ENCODE measurements around the gene IGFBPL1.
"Not testable (repeated sequence)": the region's sequence is repeated elsewhere in the genome, so short reads cannot be mapped to it uniquely, and the experiment has no call there.

IGFBPL1 gene

DNA sequence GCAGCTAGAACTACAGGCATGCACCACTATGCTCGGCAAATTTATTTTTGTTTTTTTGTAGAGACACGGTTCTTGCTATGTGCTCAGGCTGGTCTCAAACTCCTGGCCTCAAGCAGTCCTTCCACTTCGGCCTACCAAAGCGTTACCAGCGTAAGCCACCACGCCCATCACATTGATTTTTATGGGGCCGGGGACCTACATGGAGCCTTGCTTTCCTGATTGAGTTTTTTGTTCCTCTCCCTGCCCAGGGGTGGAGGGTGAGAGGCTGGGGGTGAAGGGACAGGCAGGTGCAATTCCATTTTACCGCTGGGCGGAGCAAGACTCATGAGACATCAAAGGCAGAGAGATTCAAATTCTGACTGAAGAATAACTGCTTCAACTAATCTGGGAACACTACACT is 29.8 kb downstream of the IGFBPL1 start:
- DNase-seq, result no peak

DNA sequence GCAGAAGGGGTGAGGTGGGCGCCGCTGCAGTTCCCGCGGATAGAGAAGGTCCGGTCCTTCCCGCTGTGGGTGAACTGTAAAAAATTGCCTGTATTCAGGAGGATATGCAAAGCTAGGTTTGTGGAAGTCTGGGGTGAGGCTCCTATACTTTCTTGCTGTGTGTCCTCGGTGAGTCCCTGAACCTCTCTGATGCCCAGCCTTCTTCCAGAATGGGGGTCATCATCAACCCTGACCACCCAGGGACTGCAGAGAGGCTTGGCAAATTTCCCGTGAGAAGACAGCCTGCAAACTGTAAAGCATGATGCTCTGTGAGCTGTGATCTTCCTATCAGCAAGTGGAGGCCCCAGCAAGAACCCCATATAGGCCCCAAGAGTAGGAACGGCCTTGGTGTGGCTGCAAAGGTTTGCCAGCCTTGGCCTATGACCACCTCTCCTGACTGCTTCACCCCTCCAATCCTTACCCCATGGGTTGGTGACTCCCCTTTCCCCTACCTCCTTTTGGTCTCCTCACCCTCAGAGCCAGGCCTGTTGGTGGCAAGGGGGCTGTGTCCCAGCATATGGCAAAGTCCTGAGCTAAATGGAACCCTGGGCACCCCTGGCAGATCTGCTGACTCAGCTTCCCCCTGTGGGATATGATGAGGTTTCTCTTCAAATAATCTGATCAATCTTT is 31.0 kb downstream of the IGFBPL1 start:
- DNase-seq, result no peak

DNA sequence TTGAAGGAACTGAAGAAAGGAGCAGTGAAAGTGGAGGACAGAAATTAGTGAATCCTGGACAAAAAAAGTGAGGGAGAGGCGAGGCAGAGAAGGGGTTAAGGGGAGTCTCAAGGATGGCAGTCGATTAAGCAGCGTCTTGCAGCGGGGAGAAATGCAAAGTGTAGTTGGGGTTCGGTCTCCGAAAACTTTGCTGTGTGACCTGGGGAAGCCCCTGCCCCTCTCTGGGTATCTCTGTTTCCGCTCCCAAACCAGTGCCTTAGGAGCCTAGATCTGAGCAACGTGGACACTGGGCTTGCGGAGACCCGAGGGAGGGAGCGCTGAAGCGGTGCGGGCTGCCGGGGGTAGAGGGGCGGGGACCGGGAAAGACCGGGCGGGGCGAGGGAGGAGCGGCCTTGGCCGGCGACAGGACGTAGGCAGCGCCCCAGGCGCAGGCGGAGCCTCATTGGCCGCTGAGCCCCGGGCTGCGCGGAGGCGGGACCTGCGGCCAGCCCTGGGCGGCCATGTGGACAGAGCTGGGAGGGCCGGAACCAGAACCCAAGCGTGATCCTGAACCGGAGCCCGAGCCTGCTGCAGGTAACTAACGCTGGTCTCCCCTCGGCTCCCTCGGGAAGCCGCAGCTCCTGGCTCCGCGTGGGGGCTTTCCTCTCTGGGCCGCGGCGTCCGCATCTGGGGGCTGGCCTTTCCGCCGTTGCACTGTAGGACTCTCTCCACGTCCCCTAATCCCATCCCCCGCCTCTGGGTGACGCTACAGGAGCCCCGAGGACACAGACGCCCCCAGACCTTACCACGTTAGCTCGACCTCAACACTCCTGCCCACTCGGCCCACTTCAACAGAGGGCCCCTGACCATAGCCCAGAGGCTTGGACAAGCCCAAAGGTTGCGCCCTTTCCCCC is 31.8 kb downstream of the IGFBPL1 start, which contains the start of gene ALDH1B1:
ALDH1B1 (plus strand) TSS at position 468 of the 893 bp plus-strand sequence. CDS start 3,047 bp downstream, outside the sequence.
- no peak for DNase-seq

DNA sequence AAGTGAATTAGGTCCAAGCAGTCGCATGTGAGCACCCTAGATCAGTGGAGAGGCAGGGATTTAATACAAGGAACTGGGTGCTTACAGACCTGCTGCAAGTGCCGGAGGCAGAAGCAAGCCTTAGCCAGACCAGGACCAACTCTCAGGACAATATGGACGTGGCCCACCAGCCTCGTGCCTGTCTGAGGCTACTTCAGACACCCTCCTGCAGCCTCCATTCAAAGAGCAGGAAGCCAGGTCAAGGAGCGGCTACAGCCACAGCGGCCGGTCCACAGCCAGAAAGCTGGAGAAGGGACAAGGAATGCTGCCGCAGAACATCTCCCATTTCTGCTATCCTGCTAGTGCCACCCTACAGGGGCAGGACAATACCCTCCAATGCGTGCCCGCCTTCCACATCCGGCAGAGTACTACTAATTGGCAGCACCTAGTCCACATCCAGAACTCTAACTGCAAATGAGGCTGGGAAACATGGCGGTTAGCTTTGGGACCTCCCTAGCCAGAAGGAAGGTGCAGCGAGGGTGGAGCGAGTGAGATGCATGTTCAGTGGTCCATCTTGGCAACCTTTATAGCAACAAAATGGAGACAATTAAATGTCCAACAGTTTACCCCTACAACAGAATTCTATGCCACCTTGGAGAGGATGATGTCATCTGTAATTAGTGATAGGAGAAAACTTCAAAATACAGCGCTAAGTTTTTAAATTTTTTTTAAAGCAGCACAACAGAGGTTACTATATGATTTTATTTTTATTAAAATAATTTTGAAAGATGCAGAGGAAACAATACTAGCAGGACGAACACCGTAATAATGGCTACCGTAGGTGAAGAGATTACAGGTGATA is 32.8 kb downstream of the IGFBPL1 start:
- no peak for DNase-seq

DNA sequence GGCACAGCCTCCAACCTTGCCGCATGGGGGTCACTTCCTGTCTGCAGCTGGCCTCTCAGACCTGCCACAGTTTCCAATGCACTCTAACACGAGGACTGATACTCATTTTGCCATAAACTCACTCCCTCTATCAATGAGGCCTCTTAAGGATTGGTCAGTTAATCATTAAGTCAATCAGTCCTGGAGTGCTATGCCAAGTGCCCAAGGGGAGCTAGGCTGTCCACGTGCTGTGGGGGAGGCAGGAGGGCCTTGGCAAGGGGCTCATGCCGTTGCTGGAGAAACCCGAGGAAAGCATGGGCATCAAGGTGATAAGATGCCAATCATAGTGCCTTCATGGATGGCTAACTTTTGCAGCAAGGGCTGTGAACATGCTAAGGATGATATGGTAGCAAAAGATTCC is 33.4 kb downstream of the IGFBPL1 start:
- no peak for DNase-seq

DNA sequence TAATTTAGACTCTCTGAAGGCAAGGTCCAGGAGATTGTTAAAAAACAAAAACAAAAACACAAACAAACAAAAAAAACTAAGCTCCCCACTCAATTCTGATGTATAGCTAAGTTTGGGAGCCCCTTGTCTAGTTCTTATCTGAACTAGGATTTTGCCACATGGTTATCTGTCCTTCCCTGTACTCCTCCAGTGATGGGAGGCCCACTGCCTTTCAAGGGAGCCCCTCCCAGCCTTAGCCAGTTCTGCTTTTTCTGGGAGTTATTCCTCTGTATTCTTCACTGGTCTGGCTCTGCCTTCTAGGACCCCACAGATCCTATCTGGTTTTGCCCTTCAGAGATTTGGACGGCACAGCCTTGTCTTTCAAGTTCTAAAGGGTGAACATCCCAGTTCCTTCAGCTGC is 33.8 kb downstream of the IGFBPL1 start:
- no peak for DNase-seq

DNA sequence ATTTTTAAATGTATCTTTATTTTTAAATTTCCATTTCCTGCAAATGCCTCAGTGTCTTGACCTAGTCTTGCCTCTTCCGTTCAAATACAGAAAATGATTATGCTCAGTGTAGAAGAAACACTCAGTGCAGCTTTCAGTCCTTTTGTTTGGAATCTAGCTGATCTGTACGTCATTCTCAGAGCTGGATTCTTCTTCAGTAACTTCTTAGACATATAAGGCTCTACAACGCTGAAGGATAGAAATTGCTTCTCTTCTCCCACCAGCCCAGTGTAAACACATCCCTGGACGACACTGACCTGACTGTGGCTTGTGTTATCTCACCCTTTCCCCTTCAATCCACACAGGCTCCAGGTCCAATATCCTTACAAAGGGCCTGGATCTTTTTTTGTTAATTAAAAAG is 34.9 kb downstream of the IGFBPL1 start:
- DNase-seq, result no peak

DNA sequence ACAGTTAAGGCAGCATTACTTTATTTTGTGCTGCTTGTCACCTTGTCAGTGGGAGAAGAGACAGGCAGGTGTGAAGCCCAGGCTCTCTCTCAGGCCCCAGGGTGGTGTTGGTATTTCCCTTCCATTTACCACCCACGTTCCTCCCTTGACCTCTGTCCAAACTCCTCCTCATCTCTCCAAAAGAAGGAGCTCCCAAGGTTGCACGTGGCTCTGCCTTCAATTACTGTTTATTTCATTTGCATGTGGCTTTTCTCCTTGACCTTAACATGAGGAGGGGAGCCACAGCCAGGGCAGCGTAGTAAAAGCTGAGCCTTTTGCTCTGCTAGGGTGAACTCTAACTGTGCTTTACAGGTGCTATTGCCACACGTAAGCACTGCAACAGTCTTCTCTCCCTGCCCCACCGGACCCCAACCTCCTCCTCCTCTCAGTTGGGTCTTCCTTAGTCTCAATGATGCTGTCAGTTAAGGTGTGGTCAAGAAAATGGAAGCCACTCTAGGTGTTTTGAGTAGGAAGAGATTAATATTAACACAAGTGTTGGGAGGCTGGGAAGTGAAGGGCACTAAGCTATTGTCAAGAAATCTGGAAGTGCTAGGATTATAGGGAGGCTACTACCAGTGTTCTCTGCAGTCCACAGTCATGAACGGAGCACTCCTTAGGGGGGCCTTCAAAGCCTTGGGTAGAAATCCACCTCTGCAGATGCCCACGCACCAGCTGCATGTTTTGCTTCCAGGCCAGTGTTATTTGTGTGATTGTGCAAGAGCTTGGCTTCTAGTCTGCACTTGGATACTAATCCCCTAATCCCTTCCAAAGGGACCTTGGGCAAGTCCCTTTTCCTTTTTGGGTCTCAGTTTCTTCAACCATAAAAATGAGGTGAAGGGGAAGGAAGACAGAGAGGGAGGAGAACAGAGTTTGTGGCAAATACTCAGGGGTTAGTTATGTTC is 35.7 kb downstream of the IGFBPL1 start:
- no peak for DNase-seq

DNA sequence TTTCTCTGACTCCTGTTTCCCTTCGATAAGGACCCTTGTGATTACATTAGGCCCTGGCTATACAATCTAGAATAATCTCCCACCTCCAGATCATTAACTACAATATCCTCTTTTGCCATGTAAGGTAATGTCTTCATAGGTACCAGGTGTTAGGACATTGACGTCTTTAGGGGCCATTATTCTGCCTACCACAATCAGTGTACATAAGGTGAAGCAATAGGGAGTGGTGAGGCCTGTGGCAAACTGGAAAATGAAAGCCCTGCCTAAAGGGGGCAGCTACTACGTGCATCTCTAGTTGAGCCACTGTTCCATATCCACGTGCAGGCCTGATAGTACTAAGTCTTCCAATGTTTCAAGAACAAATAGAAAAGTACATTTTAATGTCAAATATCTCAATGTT is 36.5 kb downstream of the IGFBPL1 start:
- DNase-seq, result no peak

DNA sequence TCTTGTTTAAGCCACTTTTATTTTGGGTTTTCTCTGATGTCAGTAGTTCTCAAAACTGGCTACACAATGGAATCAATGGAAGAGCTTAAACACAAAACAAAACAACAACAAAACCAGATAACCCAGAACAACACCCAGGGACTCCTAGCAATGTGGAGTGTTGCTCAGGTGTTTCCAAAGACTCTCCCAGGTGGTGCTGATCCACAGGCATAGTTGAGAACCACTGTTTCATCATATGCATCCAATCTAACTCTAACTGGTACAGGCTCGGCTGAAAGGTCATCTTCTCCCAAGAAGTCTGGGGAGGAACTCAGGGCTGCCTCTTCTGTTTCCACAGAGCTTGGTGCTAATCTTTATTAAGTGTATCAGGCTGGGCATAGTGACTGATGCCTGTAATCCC is 37.2 kb downstream of the IGFBPL1 start:
- DNase-seq, result no peak

DNA sequence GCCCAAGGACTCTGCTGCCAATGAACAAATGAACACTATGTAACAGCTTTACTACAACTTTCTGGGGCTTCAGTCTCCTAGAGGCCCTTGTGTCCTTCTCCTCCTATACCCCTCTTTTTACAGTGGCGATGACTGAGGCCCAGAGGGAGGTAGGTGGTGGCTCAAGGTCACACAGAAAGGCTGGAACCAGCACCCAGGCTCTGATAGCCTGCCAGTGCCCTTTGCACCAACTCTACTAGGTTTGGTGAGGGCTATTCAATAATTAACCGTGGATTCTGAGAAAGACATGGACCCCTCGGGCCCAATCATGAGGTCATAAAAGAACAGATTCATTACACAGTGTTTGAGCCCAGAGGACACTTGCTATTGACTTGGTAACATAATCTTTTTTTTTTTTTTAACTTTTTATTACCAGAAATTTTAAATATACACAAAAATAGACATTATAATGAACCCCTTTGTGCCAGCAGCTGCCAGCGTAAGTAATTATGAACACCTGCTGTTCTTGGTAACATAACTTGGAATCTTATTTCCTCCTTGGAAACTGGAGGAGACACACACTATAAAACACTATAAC is 37.8 kb downstream of the IGFBPL1 start:
- DNase-seq, result no peak

DNA sequence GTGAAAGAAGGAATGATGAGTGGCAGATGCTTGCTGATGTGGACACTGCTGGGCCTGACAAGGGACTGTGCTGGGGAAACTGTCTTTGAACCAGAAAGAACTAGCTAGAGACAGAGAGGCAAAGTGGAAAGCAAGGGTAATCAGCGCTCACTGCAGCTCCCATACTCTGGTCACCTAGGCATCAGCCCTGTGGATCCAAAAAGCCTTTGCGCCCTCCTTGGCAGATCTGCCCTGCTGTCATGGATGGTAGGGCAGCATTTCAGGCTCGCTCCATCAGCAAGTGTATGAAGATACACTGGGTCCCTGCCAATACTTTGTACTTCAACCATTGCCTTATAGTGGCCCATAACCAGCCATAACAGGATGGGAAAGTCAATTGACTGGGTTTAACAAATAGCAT is 38.4 kb downstream of the IGFBPL1 start:
- no peak for DNase-seq

DNA sequence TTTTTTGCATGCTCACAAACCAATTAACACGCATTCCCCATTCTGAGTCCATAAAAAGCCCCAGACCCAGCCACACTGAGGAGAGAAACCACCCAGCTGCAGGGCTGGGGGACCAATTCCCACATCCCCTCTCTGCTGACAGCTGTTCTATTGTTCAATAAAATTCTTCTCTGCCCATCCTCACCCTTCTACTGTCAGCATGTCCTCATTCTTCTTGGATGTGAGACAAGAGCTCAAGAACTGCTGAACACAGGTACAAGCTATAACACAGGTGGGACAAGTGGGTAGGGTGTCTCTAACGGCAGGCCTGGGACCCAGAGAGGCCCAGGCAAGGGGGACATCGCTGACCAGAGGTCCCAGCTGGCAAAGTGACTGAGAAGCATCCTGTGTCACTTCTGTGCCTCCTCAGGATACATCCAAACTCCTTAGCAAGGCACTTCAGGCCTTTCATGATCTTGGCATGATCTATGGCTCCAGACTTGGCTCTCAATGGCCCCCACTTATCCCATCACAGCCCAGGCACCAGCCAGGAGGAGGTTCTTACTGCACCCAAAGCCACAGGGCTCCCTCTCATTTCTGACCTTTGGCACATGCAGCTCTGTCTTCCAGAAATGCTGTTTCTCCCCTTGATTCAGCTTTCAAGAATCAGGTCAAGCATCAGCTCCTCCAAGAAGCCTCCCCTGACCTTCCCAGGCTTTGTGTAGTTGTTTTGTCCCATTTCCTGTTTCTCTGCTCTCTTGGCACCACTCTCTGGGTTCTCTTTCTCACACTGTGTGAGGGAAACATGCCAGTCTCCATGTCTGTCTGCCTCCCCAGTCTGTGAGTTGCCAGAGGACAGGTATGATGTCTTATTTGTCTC is 39.0 kb downstream of the IGFBPL1 start:
- DNase-seq, result no peak

DNA sequence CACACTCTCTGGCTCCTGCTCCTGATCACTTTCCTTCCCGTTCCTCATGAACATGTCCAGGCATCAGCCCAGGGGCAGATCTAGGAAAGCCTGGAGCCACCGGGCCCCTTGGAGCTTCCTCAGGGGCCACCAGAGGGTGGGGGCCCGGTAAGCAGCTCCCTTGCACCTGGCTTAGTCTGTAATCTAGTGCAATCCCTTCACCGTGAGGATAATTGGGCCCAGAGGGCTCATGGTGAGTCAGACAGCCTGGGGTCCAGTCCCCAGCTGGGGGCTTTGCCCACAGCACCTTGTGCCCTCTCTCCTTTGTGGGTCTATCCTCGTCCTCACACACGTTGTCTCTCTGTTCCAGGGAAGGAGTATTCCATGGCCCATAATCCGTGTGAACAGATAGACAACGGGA is 42.1 kb downstream of the IGFBPL1 start:
- DNase-seq, result no peak

DNA sequence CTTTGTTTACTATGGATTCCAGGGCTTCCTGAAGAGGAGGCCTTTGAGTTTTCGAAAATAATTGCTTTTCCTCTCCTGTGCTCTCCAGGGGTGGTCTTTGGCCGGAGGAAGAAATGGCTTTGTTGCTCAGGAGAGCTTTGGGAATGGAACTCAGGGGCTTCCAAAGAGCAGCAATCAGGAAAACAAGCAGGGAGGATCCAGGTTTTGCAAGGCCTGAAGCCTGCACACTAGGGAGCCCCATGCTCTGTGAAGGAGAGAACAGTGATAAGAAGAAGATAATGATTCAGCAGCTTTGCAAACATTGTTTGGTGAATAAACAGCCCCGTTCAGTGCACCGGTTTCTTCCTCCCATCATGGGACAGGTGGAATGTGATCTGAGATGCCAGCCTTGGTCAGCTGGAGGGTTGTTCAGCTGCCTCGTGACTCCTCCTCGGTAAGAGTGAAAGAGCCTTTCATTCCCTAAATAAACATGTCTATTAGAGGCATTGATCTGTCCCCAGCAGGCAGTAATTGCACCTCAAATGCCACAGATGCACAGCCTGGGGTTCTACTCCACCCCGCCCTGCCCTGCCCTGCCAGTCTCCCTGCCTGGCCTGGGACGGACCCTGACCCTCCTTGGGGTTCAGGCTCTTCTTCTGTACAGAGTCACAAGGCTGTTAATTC is 43.3 kb downstream of the IGFBPL1 start:
- DNase-seq, result no peak

DNA sequence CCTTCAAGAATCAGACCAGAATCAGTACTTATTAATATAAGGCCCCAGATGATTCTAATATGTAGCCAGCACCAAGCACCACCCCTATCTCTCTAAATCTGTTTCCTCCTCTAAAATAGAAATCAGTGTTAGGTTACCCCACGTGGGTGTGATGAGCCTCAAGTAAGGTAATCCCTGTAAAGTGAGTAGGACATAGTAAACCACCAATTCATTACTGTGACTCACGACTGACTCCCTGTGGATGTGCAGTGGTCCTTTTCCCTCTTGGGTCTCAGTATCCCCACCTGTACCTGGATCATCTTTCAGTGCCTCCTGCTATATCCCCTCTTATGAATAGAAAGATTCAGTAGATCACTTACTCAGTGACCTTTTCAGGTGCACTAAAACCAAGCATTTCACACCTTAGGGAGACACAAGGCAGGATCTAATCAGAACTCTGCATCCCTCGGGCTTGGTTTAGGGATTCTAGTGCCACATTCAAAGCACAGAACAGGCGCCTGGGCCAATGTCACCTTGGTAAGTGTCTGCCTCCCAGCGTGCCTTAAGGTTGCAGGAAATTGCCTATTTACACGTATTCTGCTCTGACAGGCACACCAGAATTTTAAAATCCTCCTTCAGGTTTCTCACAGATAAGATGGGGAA is 43.9 kb downstream of the IGFBPL1 start:
- DNase-seq, result no peak

DNA sequence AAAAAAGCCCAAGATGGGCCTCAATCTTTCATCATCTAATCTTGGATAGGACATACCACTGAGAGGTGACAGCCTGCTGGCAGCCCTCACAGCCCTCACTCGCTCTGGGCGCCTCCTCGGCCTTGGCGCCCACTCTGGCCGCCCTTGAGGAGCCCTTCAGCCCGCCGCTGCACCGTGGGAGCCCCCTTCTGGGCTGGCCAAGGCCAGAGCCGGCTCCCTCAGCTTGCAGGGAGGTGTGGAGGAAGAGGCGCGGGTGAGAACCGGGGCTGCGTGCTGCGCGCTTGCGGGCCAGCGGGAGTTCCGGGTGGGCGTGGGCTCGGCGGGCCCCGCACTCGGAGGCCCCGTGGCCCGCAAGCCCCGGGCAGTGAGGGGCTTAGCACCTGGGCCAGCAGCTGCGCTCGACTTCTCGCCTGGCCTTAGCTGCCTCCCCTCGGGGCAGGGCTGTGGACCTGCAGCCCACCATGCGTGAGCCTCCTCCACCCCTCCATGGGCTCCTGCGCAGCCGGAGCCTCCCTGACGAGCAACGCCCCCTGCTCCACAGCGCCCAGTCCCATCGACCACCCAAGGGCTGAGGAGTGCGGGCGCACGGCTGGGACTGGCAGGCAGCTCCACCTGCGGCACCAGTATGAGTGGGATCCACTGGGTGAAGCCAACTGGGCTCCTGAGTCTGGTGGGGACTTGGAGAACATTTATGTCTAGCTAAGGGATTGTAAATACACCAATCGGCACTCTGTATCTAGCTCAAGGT is 46.7 kb downstream of the IGFBPL1 start:
- DNase-seq, result not testable (repeated sequence)

DNA sequence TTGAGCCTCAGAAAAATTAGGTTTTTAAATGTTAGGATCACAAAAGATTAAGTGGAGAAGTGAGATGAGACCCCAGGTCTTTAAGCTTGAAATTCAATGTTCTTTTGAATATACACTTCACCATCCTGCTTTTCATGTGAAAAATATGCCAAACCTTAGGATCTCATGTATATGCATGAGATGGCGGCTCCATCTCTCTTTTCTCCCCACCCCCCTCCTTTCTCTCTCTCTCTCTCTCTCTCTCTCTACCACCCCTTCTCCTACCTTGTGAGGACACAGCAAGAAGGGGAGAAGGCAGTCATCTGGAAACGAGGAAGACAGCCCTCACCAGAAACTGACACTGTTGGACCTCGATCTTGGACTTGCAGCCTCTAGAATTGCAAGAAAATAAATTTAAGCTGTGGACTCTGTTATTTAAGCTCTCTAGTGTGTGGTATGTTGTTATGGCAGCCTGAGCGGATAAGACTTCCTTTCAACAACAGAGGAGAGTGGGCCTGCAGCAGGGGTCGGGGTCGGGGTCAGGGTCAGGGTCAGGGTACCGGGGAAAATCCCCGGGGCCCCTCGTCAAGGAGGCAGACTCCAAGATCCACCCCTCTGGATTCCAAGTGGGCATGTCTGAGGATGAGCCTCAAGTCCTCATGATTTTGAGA is 48.1 kb downstream of the IGFBPL1 start:
- DNase-seq, result no peak
